ENCODE measurements around the gene PHLDA2. TPM values are rescaled to one million over a fixed set of nuclear protein-coding genes. Genes with fewer than 3 reads are reported as not detected.

PHLDA2 gene
- total RNA-seq, 1 experiment from 2014 or later, result 27.2 TPM

- in situ Hi-C loops (cut with HindIII; ENCODE audit: low pct_unique_long_range_greater_than_20kb, low sequenced_read_pairs), result no loop called here
- no peak for DNase-seq (ENCODE audit: low read depth)
These were observed 24.8 kb downstream of the PHLDA2 start for GRCh38 chr11:2904153-2905052.

- DNase-seq (ENCODE audit: low read depth), result no peak
- in situ Hi-C loops (cut with HindIII; ENCODE audit: low pct_unique_long_range_greater_than_20kb, low sequenced_read_pairs), result no loop called here
These were observed 25.6 kb downstream of the PHLDA2 start for GRCh38 chr11:2903672-2904011.

DNA sequence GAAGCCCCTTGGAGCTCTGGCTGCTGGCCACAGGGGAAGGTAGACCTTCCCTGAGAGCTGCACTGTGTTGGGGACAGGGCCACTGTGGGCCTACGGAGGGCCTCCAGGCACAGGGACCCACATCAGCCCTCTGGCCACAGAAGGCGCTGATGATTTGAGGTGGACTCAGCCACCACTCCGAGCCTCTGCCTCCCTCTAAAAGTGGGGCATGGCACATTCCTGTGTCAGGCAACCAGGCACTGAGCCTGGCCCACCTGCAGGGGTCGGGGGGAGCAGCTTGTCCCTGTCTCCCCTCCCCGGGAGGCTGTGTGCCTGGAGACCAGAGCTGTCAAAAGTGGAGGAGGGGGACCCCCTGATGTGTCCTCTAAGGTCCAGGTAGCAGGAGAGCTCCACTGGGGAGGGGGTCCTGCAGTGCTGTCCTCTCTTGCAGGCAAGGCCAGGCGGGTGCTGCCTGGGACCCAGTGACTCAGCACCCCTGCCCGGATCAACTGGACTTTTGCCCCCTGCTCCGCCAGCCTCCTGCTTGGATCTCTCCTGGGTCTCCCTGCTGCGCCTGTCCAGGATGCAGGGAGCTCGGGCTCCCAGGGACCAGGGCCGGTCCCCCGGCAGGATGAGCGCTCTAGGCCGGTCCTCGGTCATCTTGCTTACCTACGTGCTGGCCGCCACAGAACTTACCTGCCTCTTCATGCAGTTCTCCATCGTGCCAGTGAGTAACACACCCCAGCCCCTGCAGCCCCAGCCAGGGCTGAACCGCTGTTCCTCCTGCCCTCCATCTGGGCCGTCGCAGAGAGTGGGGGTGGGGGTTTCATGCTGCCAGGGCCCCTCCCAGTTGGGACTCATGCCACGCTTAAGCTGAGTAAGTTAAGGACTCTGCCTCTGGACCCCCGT, 26.2 kb downstream of the PHLDA2 start:
- DNase-seq (ENCODE audit: low read depth), result no peak

GRCh38 chr11:2901854-2902783, 27.1 kb downstream of the PHLDA2 start:
- in situ Hi-C loops (cut with HindIII; ENCODE audit: low pct_unique_long_range_greater_than_20kb, low sequenced_read_pairs), result no loop called here
- DNase-seq (ENCODE audit: low read depth), result peak; percentile 79

More for the DNA sequence above, 26.2 kb downstream of the PHLDA2 start:
- in situ Hi-C loops (cut with HindIII; ENCODE audit: low pct_unique_long_range_greater_than_20kb, low sequenced_read_pairs), result no loop called here

DNA sequence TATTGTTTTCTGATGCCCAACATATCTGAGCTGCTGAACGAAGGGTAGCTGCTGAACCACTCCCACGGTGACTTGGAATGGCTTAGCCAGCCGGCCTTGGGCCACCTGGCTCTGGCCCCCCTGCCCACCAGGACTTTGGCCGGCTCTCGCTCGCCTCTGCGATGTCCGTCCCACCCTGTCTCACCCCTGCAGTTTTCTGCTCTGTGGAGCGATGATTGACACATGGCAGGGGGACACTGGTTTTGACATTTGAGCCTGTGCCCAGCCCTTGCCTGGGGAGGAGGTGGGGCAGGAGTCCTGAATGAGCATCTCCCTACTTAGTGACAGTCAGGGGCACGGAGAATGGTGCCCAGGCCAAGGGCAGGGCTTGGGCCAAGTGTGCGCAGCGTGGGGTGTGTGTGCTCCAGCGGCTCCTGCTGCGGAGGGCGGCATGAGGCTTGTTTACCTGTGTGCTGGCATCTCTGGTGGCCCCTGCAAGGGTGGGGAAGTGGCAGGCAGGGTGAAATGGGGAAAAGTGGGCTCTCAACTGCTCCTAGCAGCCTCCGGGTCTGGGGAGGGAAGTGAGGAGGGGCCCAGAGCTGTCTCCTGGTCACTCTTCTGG, 27.9 kb downstream of the PHLDA2 start:
- no peak for DNase-seq (ENCODE audit: low read depth)
- in situ Hi-C loops (cut with HindIII; ENCODE audit: low pct_unique_long_range_greater_than_20kb, low sequenced_read_pairs), result no loop called here

DNA sequence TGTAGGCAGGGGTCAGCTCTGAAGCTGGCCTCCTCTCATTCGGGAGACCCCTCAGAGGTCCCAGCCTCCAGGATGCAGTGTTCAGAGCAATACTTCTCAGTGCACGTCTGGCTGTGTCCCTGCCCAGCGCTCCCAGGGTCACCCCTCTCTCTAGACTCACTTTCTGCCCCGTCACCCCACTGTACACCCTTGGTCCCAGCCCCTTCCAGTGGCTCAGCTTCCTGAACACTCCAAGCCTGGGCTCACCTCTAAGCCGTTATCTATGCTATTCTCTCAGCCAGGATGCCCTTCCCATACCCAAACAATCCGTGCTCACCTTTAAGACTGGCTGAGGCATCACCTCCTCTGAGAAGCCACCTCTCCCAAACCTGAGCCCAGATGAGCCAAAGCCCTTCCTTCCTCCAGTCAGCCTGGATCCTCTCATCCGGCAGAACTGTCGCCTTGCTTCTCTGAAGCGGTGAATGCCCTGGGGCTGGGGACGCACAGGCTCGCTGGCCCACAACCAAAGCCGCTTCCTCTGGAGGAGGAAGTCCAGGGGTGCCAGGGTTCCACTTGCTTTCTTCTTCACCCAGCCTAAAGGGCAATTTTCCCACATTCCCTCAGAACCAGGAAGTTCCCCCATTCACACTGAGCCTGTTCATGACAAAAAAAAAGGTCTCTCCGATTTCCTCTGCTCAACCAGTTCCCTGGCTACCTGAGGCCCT, 30.0 kb downstream of the PHLDA2 start:
- no peak for DNase-seq (ENCODE audit: low read depth)
- in situ Hi-C loops (cut with HindIII; ENCODE audit: low pct_unique_long_range_greater_than_20kb, low sequenced_read_pairs), result no loop called here

DNA sequence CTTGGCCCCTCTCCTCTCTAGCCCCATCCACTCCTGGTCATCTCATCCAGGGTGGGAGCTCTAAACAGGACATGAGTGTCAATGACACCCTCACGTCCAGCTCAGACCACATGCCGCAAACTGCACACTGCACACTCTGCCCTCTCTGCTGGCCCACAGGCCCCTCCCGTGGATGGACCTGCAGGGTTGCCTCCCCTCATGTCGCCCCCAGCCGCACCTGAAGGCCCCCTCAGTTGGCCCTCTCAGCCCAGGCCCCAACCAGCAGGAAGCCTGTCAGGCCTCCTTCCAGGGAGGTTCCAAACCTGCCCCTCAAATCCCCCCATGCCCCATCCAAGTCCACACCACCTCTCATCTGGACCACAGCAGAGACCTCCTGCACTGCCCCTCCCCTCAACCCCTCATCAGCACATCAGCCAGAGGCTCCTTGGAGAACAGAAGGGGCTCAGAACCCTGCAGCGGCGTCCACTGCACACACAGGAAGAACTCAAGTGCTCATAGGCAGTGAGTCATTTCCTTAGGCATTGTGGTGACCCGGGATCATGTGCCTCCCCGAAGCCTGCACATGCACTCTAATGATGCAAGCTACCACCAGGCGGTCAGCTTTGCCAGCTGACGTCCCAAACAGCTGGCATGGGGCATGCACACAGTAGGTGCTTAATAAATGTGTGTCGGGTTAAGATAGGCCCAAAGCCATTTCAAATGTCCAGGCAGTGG, 30.7 kb downstream of the PHLDA2 start:
- DNase-seq (ENCODE audit: low read depth), result peak; percentile 58
- in situ Hi-C loops (cut with HindIII; ENCODE audit: low pct_unique_long_range_greater_than_20kb, low sequenced_read_pairs), result no loop called here

DNA sequence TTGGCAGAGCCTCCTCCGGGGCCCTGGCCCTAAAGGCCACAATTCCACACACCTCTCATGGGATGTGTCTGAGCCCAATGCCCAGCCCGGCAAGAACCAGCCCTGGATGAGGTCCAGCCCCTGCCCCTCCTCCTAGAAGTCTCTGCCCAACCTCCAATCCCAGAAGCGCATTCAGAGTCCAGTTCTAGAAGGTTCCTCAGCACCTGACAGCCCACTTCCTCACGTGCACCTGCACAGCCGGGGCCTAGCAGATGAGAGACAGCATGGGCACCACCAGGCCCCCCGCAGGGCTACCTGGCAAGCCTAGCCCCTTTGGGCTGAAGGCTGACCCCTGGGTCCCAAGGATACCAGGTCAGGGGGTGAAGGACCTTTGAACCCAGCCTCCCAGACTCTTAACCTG, 32.2 kb downstream of the PHLDA2 start:
- no peak for DNase-seq (ENCODE audit: low read depth)
- in situ Hi-C loops (cut with HindIII; ENCODE audit: low pct_unique_long_range_greater_than_20kb, low sequenced_read_pairs), result no loop called here

DNA sequence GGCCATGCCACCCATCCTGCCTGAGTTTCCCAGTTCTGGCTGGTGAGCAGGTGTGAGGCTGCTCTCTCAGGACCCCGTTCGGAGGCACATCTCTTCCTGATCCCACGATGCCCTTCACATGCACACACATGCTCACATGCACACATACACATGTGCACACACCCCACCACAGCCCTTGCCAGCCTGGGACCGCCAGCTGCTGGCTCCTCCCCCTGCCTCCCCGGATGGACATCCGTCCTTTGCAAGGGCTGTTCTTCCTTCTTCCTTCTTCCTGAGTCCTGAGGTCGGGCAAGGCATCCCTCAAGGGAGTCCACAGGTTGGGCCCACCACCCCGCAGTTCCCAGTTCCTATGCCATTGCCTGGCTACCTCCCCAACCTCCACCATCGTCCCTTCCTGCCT, 33.2 kb downstream of the PHLDA2 start:
- DNase-seq (ENCODE audit: low read depth), result no peak
- in situ Hi-C loops (cut with HindIII; ENCODE audit: low pct_unique_long_range_greater_than_20kb, low sequenced_read_pairs), result no loop called here

- in situ Hi-C loops (cut with HindIII; ENCODE audit: low pct_unique_long_range_greater_than_20kb, low sequenced_read_pairs), result no loop called here
- no peak for DNase-seq (ENCODE audit: low read depth)
These were observed 35.3 kb downstream of the PHLDA2 start for GRCh38 chr11:2893935-2894334.

- in situ Hi-C loops (cut with HindIII; ENCODE audit: low pct_unique_long_range_greater_than_20kb, low sequenced_read_pairs), result no loop called here
- no peak for DNase-seq (ENCODE audit: low read depth)
These were observed 36.2 kb downstream of the PHLDA2 start for GRCh38 chr11:2892967-2893528.

GRCh38 chr11:2892215-2892966, 36.8 kb downstream of the PHLDA2 start:
- in situ Hi-C loops (cut with HindIII; ENCODE audit: low pct_unique_long_range_greater_than_20kb, low sequenced_read_pairs), result no loop called here
- peak; percentile 44 for DNase-seq (ENCODE audit: low read depth)

DNA sequence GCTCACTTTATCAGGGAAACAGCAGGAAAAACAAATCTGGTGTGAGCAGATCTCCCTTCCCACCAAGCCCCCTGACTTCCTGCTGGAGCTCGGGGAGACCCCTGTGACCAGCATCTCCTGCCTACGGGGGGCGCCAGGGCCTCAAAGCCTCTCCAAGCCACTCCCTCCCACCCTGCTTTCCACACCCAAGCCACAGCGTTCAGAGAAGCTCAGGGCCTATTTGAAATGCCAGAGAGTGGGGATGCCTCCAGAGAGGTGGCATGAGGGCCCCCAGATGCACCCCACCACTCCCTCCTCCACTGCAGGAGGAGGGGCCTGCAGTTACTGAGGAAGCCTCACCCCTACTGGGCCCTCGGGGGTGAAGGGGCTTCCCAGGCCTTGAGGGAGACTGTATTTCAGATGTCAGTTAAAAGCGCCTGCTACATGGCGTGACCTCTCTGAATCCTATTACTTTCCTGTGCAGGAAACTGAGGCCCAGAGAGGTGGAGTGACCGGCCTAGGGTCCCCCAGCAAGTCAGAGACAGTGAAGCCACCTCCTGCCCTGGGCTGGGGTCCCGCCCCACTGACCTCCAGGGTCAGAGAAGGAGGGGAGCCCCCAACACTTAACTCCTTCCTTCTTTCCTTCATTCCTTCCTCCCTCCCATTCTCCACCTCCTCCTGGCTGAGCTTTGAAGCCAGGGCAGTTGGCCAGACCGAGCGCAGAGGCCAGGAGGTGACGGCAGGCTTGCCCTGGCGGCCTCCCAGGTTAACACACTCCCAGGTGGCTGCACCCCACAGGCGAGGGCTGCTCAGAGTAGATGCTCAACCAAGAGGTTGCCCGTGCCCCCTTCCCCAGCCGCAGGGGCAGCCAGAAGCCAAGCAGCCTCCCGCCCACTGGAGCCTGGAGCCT, 37.6 kb downstream of the PHLDA2 start:
- DNase-seq (ENCODE audit: low read depth), result no peak
- in situ Hi-C loops (cut with HindIII; ENCODE audit: low pct_unique_long_range_greater_than_20kb, low sequenced_read_pairs), result no loop called here

GRCh38 chr11:2890466-2891294, 38.5 kb downstream of the PHLDA2 start:
- in situ Hi-C loops (cut with HindIII; ENCODE audit: low pct_unique_long_range_greater_than_20kb, low sequenced_read_pairs), result no loop called here
- no peak for DNase-seq (ENCODE audit: low read depth)

Measured in Caki2 (cell line).